Stimulated activated naive CD8-positive, alpha-beta T cell treated with anti-CD3 and anti-CD28 coated beads, Interleukin-15, amount 100 ng/mL, for 72 hours (primary cell): Measurements from ENCODE around the gene DNAJC3.
A peak's percentile ranks its signal among the peaks of the same experiment; 100 is the strongest.

Source experiments
- ATAC-seq: fragments of 150-1000 bp; cut with Tn5 transposase; 2 replicates; pipeline ENCODE4 v1.10.0; 2021; ENCODE audit warnings: mild to moderate bottlenecking, moderate library complexity
- DNase-seq, 2 donors: peaks; one replicate each; pipeline ENCODE4 v3.0.0; 2021 to 2022
- H3K27ac Mint-ChIP-seq, 2 donors: one replicate each; pipeline ENCODE4 v1.8.0; 2022; ENCODE audit warnings: mild to moderate bottlenecking in 2 of 2, mixed read lengths in 2 of 2, moderate library complexity in 2 of 2
- H3K27me3 Mint-ChIP-seq: one replicate; pipeline ENCODE4 v1.8.0; 2022; ENCODE audit warnings: mixed read lengths
- H3K4me1 Mint-ChIP-seq: one replicate; pipeline ENCODE4 v1.8.0; 2022; ENCODE audit warnings: mild to moderate bottlenecking, mixed read lengths
- H3K4me3 Mint-ChIP-seq, 2 donors: one replicate each; pipeline ENCODE4 v1.8.0; 2022; ENCODE audit warnings: mild to moderate bottlenecking in 2 of 2, mixed read lengths in 2 of 2, moderate library complexity in 1 of 2
- H3K9me3 Mint-ChIP-seq, 2 donors: one replicate each; pipeline ENCODE4 v1.8.0; 2022; ENCODE audit warnings: mixed read lengths in 2 of 2

Gene DNAJC3

GRCh38 chr13:95676762-95677563 lies at the start of gene DNAJC3:
TSS of gene DNAJC3 (plus strand) at chr13:95677139. CDS start at chr13:95677256, 117 bp downstream.
- peaks cover 50% of the 10 kb centered on the region for H3K4me1 Mint-ChIP-seq
- H3K4me3 Mint-ChIP-seq: peak within 1 kb of the TSS; percentile 91 to 98
- ATAC-seq (peak; percentile 95), DNase-seq (peak; percentile 97 to 99)
- H3K27ac Mint-ChIP-seq: peak within 1 kb of the TSS; percentile 88 to 98
- no peaks in the 10 kb centered on the region for H3K27me3 Mint-ChIP-seq
- no peaks in the 10 kb centered on the region for H3K9me3 Mint-ChIP-seq

GRCh38 chr13:95627590-95627989 lies 49.3 kb upstream of the DNAJC3 start:
- H3K4me3 Mint-ChIP-seq: no peak overlapping the region
- H3K4me1 Mint-ChIP-seq: no peaks in the 10 kb centered on the region
- no peaks in the 10 kb centered on the region for H3K9me3 Mint-ChIP-seq
- ATAC-seq (no peak), DNase-seq (no peak)
- H3K27ac Mint-ChIP-seq: no peak overlapping the region
- peaks cover 49% of the 10 kb centered on the region for H3K27me3 Mint-ChIP-seq

GRCh38 chr13:95628488-95628887 lies 48.5 kb upstream of the DNAJC3 start:
- Mint-ChIP-seq H3K27ac (no peak overlapping the region), H3K4me3 (no peak overlapping the region), H3K4me1 (no peaks in the 10 kb centered on the region), H3K27me3 (peaks cover 53% of the 10 kb centered on the region), H3K9me3 (no peaks in the 10 kb centered on the region)
- no peak for DNase-seq
- no peak for ATAC-seq

- DNase-seq (no peak), ATAC-seq (no peak)
- no peaks in the 10 kb centered on the region for H3K4me1 Mint-ChIP-seq
- peaks cover 56% of the 10 kb centered on the region for H3K27me3 Mint-ChIP-seq
- no peak overlapping the region for H3K4me3 Mint-ChIP-seq
- H3K9me3 Mint-ChIP-seq: no peaks in the 10 kb centered on the region
- no peak overlapping the region for H3K27ac Mint-ChIP-seq
Observed at GRCh38 chr13:95629071-95629470, 47.9 kb upstream of the DNAJC3 start.

GRCh38 chr13:95630593-95630992 lies 46.3 kb upstream of the DNAJC3 start:
- DNase-seq (no peak), ATAC-seq (no peak)
- no peak overlapping the region for H3K4me3 Mint-ChIP-seq
- H3K9me3 Mint-ChIP-seq: no peaks in the 10 kb centered on the region
- H3K27me3 Mint-ChIP-seq: peaks cover 45% of the 10 kb centered on the region
- H3K4me1 Mint-ChIP-seq: peaks cover 2% of the 10 kb centered on the region
- no peak overlapping the region for H3K27ac Mint-ChIP-seq

GRCh38 chr13:95636853-95637252 lies 40.1 kb upstream of the DNAJC3 start:
- H3K27me3 Mint-ChIP-seq: peaks cover 40% of the 10 kb centered on the region
- DNase-seq (peak in 1 of 2 donors; percentile 3), ATAC-seq (peak; percentile 52)
- no peak overlapping the region for H3K4me3 Mint-ChIP-seq
- H3K9me3 Mint-ChIP-seq: no peaks in the 10 kb centered on the region
- no peak overlapping the region for H3K27ac Mint-ChIP-seq
- H3K4me1 Mint-ChIP-seq: peaks cover 23% of the 10 kb centered on the region

- Mint-ChIP-seq H3K27me3 (peaks cover 50% of the 10 kb centered on the region), H3K9me3 (no peaks in the 10 kb centered on the region), H3K4me1 (peaks cover 27% of the 10 kb centered on the region), H3K4me3 (peak overlapping the region in 1 of 2 donors; percentile 59), H3K27ac (no peak overlapping the region)
- DNase-seq (no peak), ATAC-seq (peak; percentile 26)
Observed at GRCh38 chr13:95641291-95642027, 35.5 kb upstream of the DNAJC3 start.

GRCh38 chr13:95642028-95642621 lies 34.8 kb upstream of the DNAJC3 start:
- ATAC-seq (peak; percentile 48), DNase-seq (no peak)

GRCh38 chr13:95642999-95643398 lies 33.9 kb upstream of the DNAJC3 start:
- H3K27ac Mint-ChIP-seq: no peak overlapping the region
- DNase-seq (no peak), ATAC-seq (no peak)
- H3K4me3 Mint-ChIP-seq: no peak overlapping the region
- peaks cover 14% of the 10 kb centered on the region for H3K4me1 Mint-ChIP-seq
- peaks cover 60% of the 10 kb centered on the region for H3K27me3 Mint-ChIP-seq
- H3K9me3 Mint-ChIP-seq: no peaks in the 10 kb centered on the region

More at GRCh38 chr13:95642028-95642621, 34.8 kb upstream of the DNAJC3 start:
- H3K4me3 Mint-ChIP-seq: no peak overlapping the region
- no peaks in the 10 kb centered on the region for H3K9me3 Mint-ChIP-seq
- H3K27ac Mint-ChIP-seq: no peak overlapping the region
- H3K27me3 Mint-ChIP-seq: peaks cover 52% of the 10 kb centered on the region
- peaks cover 20% of the 10 kb centered on the region for H3K4me1 Mint-ChIP-seq

GRCh38 chr13:95643571-95643935 lies 33.4 kb upstream of the DNAJC3 start:
- no peak for ATAC-seq

GRCh38 chr13:95643936-95644598 lies 32.9 kb upstream of the DNAJC3 start:
- H3K27ac Mint-ChIP-seq: no peak overlapping the region
- ATAC-seq (peak; percentile 71), DNase-seq (peak in 1 of 2 donors; percentile 17)
- peaks cover 61% of the 10 kb centered on the region for H3K27me3 Mint-ChIP-seq
- H3K4me3 Mint-ChIP-seq: peak overlapping the region; percentile 75 to 79
- peaks cover 14% of the 10 kb centered on the region for H3K4me1 Mint-ChIP-seq
- H3K9me3 Mint-ChIP-seq: no peaks in the 10 kb centered on the region

More at GRCh38 chr13:95643571-95643935, 33.4 kb upstream of the DNAJC3 start:
- Mint-ChIP-seq H3K9me3 (no peaks in the 10 kb centered on the region), H3K4me1 (peaks cover 14% of the 10 kb centered on the region), H3K27me3 (peaks cover 61% of the 10 kb centered on the region), H3K27ac (no peak overlapping the region), H3K4me3 (peak overlapping the region; percentile 75 to 79)
- no peak for DNase-seq

GRCh38 chr13:95644601-95645052 lies 32.3 kb upstream of the DNAJC3 start, which contains the start of gene DZIP1:
TSS of gene DZIP1 (minus strand) at chr13:95644706. CDS start at chr13:95642029, 2,677 bp downstream.
- no peaks in the 10 kb centered on the region for H3K9me3 Mint-ChIP-seq
- peaks cover 61% of the 10 kb centered on the region for H3K27me3 Mint-ChIP-seq
- H3K4me1 Mint-ChIP-seq: peaks cover 14% of the 10 kb centered on the region
- H3K27ac Mint-ChIP-seq: no peak within 1 kb of the TSS
- ATAC-seq: peak; percentile 76
- peak; percentile 17 to 37 for DNase-seq
- H3K4me3 Mint-ChIP-seq: peak within 1 kb of the TSS; percentile 75 to 79

- no peak overlapping the region for H3K4me3 Mint-ChIP-seq
- no peak for DNase-seq
- H3K9me3 Mint-ChIP-seq: no peaks in the 10 kb centered on the region
- peaks cover 14% of the 10 kb centered on the region for H3K4me1 Mint-ChIP-seq
- H3K27me3 Mint-ChIP-seq: peaks cover 36% of the 10 kb centered on the region
- H3K27ac Mint-ChIP-seq: no peak overlapping the region
- ATAC-seq: no peak
Observed at GRCh38 chr13:95647321-95647720, 29.6 kb upstream of the DNAJC3 start.

- Mint-ChIP-seq H3K27me3 (peaks cover 24% of the 10 kb centered on the region), H3K9me3 (no peaks in the 10 kb centered on the region), H3K4me3 (no peak overlapping the region), H3K4me1 (no peaks in the 10 kb centered on the region), H3K27ac (no peak overlapping the region)
- no peak for ATAC-seq
- DNase-seq: no peak
Observed at GRCh38 chr13:95650696-95651095, 26.2 kb upstream of the DNAJC3 start.

GRCh38 chr13:95652244-95652764 lies 24.6 kb upstream of the DNAJC3 start:
- no peak for ATAC-seq
- H3K4me3 Mint-ChIP-seq: no peak overlapping the region
- no peak for DNase-seq
- peaks cover 31% of the 10 kb centered on the region for H3K27me3 Mint-ChIP-seq
- no peak overlapping the region for H3K27ac Mint-ChIP-seq
- no peaks in the 10 kb centered on the region for H3K4me1 Mint-ChIP-seq
- H3K9me3 Mint-ChIP-seq: peaks cover 0 to 8% of the 10 kb centered on the region in 2 donors
